CD4-positive, alpha-beta T cell (primary cell): ENCODE measurements around the gene SHROOM2. TPM values are rescaled to one million over a fixed set of nuclear protein-coding genes. Genes with fewer than 3 reads are reported as not detected.

Source experiments
- ATAC-seq: fragments of 200-7000 bp; cut with Tn5 transposase; one replicate; pipeline ENCODE4 v1.10.0; 2022; ENCODE audit warnings: mild to moderate bottlenecking; ENCODE audit not compliant: poor library complexity
- CTCF ChIA-PET: fragments of 350-600 bp; sonication (Branson Sonifier 250); formaldehyde crosslinking; loops from one replicate; lab custom pipeline; 2021; ENCODE audit warnings: antibody characterized with exemption, inconsistent platforms; lab: Charles Lee
- POLR2A ChIA-PET: fragments of 350-600 bp; sonication (Branson Sonifier 250); formaldehyde crosslinking; loops from one replicate; lab custom pipeline; 2021; ENCODE audit warnings: antibody characterized with exemption, inconsistent platforms; lab: Charles Lee
- DNase-seq, 14 experiments: peaks; one replicate each; pipeline ENCODE4 v3.0.0-alpha.2; 2013 to 2020; ENCODE audit warnings: mixed read lengths in 2 of 14
- H3K27ac ChIP-seq, 2 donors: one replicate each; pipeline versions ENCODE4 v1.5.1 to v1.7.0; 2013; ENCODE audit warnings: low read length in 2 of 2, low read depth in 1 of 2, mild to moderate bottlenecking in 1 of 2
- H3K27me3 ChIP-seq, 2 experiments: 1 replicate in 1 of 2; 2 replicates in 1 of 2; pipeline versions ENCODE4 v1.6.1 to v1.7.0; 2013; ENCODE audit warnings: low read length in 2 of 2, control low read depth in 1 of 2, mild to moderate bottlenecking in 1 of 2, moderate library complexity in 1 of 2; ENCODE audit not compliant: insufficient read depth in 2 of 2, control insufficient read depth in 1 of 2
- H3K36me3 ChIP-seq: one replicate; pipeline ENCODE4 v1.6.1; 2013; ENCODE audit warnings: low read length, control low read depth; ENCODE audit not compliant: insufficient read depth
- H3K4me1 ChIP-seq: one replicate; pipeline ENCODE4 v1.6.1; 2013; ENCODE audit warnings: low read length, control low read depth; ENCODE audit not compliant: insufficient read depth
- H3K4me3 ChIP-seq: one replicate; pipeline ENCODE4 v1.5.1; 2013; ENCODE audit warnings: mild to moderate bottlenecking, low read length, moderate library complexity
- H3K9me3 ChIP-seq, 2 experiments: 1 replicate in 1 of 2; 2 replicates in 1 of 2; pipeline versions ENCODE4 v1.6.1 to v1.7.0; 2013; ENCODE audit warnings: low read length in 2 of 2, mild to moderate bottlenecking in 2 of 2, control low read depth in 1 of 2, moderate library complexity in 1 of 2; ENCODE audit not compliant: control insufficient read depth in 1 of 2, insufficient read depth in 1 of 2
- H3K27ac Mint-ChIP-seq: one replicate; pipeline ENCODE4 v1.8.0; 2020; ENCODE audit warnings: mixed read lengths
- H3K27me3 Mint-ChIP-seq: one replicate; pipeline ENCODE4 v1.8.0; 2021; ENCODE audit warnings: mixed read lengths
- H3K36me3 Mint-ChIP-seq: one replicate; pipeline ENCODE4 v1.8.0; 2021; ENCODE audit warnings: low read depth, mixed read lengths
- H3K4me1 Mint-ChIP-seq: one replicate; pipeline ENCODE4 v1.8.0; 2021; ENCODE audit warnings: low read depth, mixed read lengths
- H3K4me3 Mint-ChIP-seq: one replicate; pipeline ENCODE4 v1.8.0; 2020; ENCODE audit warnings: mild to moderate bottlenecking, mixed read lengths
- H3K9me3 Mint-ChIP-seq: one replicate; pipeline ENCODE4 v1.8.0; 2020; ENCODE audit warnings: mixed read lengths
- intact Hi-C, 2 experiments: fragments of 100-400 bp; cut with DNase I in 1 of 2; cut with micrococcal nuclease in 1 of 2; formaldehyde crosslinking; loops; one replicate each; pipeline versions ENCODE4 v1.15.1 to v1.9.0; 2023 to 2025; cut with DNase I, micrococcal nuclease
- total RNA-seq, 174 experiments: library from RNA in 2 of 174; stranded (reverse) in 2 of 174; gene quantifications; one replicate each; pipeline ENCODE4 v1.2.3 and lab custom pipeline; 2021 to 2026
- TF ChIP-seq, protein P1 (sequence below): fragments of 200-600 bp; IDR thresholded peaks from one replicate; pipeline ENCODE4 v1.8.0; 2022; ENCODE audit warnings: antibody characterized with exemption, mild to moderate bottlenecking

Gene SHROOM2
- total RNA-seq, 2 experiments from 2014 or later: not detected

DNA sequence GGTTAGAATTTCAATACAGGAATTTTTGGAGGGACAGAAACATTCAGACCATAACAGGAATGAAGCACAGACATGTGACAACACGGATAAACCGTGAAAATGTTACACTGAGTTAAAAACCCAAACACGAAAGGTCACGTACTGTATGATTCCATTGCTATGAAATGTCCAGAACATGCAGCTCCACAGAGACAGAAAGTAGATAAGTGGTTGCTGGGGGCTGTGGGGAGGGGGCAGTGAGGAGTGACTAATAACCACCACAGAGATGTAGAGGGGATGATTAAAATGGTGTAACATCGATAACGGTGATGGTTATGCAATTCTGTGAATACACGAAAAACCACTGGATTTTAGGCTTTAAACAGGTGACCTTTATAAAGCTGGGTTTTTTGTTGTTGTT, 28.9 kb upstream of the SHROOM2 start:
- no peaks in the 10 kb centered on the region for H3K36me3 Mint-ChIP-seq
- CTCF ChIA-PET: no interaction called here

DNA sequence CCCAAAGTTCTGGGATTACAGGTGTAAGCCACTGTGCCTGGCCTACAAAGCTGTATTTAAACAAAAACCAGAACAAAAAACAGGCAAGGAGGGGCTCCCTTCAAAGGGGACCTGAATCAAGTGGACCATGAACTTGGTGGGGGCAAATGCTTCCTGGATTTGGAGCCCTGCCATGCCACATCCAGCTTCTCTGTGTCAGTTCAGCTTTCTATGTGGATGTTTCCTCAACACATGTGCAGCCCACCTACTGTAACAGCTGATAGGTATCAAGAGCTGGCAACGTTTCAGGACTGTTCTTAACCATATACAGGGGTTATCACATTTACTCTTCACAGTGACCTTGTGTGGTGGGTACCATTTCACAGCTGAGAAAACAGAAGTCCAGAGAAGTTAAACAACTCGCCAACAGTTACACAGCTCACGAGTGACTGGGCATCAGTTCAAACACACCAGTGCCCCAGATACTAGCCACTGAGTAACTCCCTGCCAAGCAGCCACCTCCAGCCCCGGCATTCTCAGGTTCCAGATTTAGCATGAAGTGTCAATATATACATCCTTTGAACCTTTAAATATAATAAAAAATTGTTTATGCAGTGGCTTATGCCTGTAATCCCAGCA, 28.1 kb upstream of the SHROOM2 start:
- H3K27me3 ChIP-seq: no peaks in the 10 kb centered on the region
- no peak overlapping the region for H3K27ac ChIP-seq
- no peaks in the 10 kb centered on the region for H3K36me3 ChIP-seq
- H3K27ac Mint-ChIP-seq: no peak overlapping the region
- H3K36me3 Mint-ChIP-seq: no peaks in the 10 kb centered on the region
- H3K9me3 ChIP-seq: no peaks in the 10 kb centered on the region
- DNase-seq: no peak
- no peaks in the 10 kb centered on the region for H3K9me3 Mint-ChIP-seq
- CTCF ChIA-PET: no interaction called here
- H3K4me3 ChIP-seq: no peak overlapping the region
- ATAC-seq: no peak
- peaks cover 7% of the 10 kb centered on the region for H3K27me3 Mint-ChIP-seq
- no peak overlapping the region for H3K4me3 Mint-ChIP-seq
- TF ChIP-seq, protein P1, sequence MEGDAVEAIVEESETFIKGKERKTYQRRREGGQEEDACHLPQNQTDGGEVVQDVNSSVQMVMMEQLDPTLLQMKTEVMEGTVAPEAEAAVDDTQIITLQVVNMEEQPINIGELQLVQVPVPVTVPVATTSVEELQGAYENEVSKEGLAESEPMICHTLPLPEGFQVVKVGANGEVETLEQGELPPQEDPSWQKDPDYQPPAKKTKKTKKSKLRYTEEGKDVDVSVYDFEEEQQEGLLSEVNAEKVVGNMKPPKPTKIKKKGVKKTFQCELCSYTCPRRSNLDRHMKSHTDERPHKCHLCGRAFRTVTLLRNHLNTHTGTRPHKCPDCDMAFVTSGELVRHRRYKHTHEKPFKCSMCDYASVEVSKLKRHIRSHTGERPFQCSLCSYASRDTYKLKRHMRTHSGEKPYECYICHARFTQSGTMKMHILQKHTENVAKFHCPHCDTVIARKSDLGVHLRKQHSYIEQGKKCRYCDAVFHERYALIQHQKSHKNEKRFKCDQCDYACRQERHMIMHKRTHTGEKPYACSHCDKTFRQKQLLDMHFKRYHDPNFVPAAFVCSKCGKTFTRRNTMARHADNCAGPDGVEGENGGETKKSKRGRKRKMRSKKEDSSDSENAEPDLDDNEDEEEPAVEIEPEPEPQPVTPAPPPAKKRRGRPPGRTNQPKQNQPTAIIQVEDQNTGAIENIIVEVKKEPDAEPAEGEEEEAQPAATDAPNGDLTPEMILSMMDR: no peak
- H3K4me1 ChIP-seq: no peaks in the 10 kb centered on the region
- H3K4me1 Mint-ChIP-seq: no peaks in the 10 kb centered on the region
- intact Hi-C loops: no loop called here
- POLR2A ChIA-PET: no interaction called here

More for the DNA sequence above, 28.9 kb upstream of the SHROOM2 start:
- H3K9me3 ChIP-seq: no peaks in the 10 kb centered on the region
- no peak overlapping the region for H3K27ac ChIP-seq
- H3K36me3 ChIP-seq: no peaks in the 10 kb centered on the region
- Mint-ChIP-seq H3K9me3 (no peaks in the 10 kb centered on the region), H3K27me3 (peaks cover 3% of the 10 kb centered on the region), H3K4me3 (no peak overlapping the region), H3K4me1 (no peaks in the 10 kb centered on the region), H3K27ac (no peak overlapping the region)
- TF ChIP-seq, protein P1: no peak
- no peaks in the 10 kb centered on the region for H3K4me1 ChIP-seq
- intact Hi-C loops: no loop called here
- H3K4me3 ChIP-seq: no peak overlapping the region
- DNase-seq (no peak), ATAC-seq (no peak)
- H3K27me3 ChIP-seq: no peaks in the 10 kb centered on the region
- POLR2A ChIA-PET: no interaction called here

DNA sequence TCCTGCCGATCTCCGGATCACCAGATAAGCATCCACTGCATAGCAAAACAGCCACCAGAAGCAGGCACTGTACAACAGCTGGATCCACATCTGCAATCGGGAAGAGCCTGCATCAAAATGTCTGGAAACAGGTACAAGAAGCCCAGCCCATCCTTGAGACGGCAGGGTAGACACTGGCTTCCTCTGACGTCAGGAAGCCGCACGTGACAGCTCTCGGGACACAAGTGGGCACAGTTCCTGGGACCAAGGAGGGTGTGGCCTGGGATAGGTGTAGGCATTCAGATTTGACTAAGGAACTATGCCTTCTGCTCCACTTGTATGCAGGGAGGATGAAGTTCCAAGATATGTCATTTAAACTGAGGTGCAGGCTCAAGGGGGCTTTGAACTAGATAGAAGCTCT, 26.9 kb upstream of the SHROOM2 start:
- no peaks in the 10 kb centered on the region for H3K4me1 Mint-ChIP-seq
- DNase-seq (no peak), ATAC-seq (no peak)
- H3K9me3 Mint-ChIP-seq: no peaks in the 10 kb centered on the region
- no peak overlapping the region for H3K27ac ChIP-seq
- no peaks in the 10 kb centered on the region for H3K36me3 Mint-ChIP-seq
- no peaks in the 10 kb centered on the region for H3K9me3 ChIP-seq
- H3K27me3 ChIP-seq: no peaks in the 10 kb centered on the region
- no peak overlapping the region for H3K4me3 ChIP-seq
- H3K4me3 Mint-ChIP-seq: no peak overlapping the region
- CTCF ChIA-PET: no interaction called here
- no peaks in the 10 kb centered on the region for H3K4me1 ChIP-seq
- TF ChIP-seq, protein P1: no peak
- H3K27me3 Mint-ChIP-seq: peaks cover 10% of the 10 kb centered on the region
- H3K27ac Mint-ChIP-seq: no peak overlapping the region
- POLR2A ChIA-PET: no interaction called here
- intact Hi-C loops: no loop called here
- no peaks in the 10 kb centered on the region for H3K36me3 ChIP-seq
